Adipose tissue (tissue), 3 donors: ENCODE data around the gene TNRC6B. TPM values are rescaled to one million over a fixed set of nuclear protein-coding genes. Genes with fewer than 3 reads are reported as not detected.
A peak's percentile ranks its signal among the peaks of the same experiment; 100 is the strongest.
"Not testable (repeated sequence)": the region's sequence is repeated elsewhere in the genome, so short reads cannot be mapped to it uniquely, and the experiment has no call there.

Experiments used
- H3K27ac ChIP-seq: one replicate; pipeline ENCODE4 v1.5.1; 2013; ENCODE audit warnings: low read depth, low read length
- WGBS, 3 donors: extraction: QIAGEN DNeasy Blood & Tissue Kit; methylation state at CpG; one replicate each; pipeline ENCODE4 v1.1.7; 2013; 5-methylcytosine and 5-hydroxymethylcytosine counted together
- polyA plus RNA-seq, 3 donors: library from polyadenylated mRNA; stranded (reverse); fragments of 200-250 nt; gene quantifications; one replicate each; pipeline ENCODE4 v1.2.3, GENCODE V29; 2013
- donor health status: healthy with polysubstance abuse.
- donor health status: Bipolar disorder and iron deficiency.
- donor health status: healthy.

The TNRC6B gene
- polyA plus RNA-seq, 3 donors = 1.7 to 7.2 (median 3.4) TPM

DNA sequence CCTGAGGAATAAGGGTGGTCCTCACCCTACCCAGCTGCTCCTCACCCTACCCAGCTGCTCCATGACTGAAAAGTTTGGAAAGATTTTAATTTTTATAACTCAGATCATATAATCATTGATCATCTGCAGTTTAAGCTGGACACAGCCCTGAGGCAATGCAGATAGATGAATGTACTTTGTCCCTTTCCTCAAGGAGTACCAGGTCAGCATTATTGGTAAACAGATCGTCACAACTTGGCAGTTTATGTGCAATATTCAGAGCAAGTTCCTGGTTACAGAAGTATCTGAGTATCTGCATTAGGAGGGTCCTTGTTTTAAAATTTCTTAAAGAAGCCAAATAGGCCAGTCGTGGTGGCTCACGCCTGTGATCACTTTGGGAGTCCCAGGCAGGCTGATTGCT lies 3.6 kb downstream of the TNRC6B start:
- no peak overlapping the region for H3K27ac ChIP-seq
- WGBS, 3 donors = 61 to 64% (median 64%) methylated on average over 3 of the region's 3 CpGs

DNA sequence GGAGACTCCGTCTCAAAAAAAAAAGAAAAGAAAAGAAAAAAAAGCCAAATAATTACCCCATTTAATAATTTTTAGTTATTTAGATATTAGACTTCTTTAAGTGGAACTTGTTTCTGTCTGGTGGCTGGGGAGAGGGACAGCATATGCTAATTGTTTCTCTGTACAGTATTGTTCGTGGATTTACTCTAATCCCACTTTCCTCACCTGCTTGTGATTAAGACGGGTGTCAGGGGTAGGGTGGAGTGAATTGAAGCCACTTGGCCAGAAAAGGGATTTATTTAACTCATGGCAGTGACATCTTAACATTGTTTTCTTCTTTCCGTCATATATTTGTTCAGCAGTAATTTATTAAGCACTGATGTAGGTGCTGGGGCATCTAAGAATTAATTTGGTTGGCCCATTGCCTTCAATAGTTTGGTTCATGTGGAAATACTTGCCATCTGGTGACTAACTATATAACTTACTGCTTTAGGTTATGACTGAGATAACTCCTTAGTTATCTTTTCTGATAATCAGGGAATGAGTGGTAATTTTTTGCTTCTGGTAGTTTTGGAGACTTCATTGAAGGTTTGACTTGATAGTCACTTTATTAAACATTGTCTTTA lies 4.6 kb downstream of the TNRC6B start:
- 41 to 83% (median 70%) methylated on average over 4 of the region's 4 CpGs for WGBS, 3 donors

DNA sequence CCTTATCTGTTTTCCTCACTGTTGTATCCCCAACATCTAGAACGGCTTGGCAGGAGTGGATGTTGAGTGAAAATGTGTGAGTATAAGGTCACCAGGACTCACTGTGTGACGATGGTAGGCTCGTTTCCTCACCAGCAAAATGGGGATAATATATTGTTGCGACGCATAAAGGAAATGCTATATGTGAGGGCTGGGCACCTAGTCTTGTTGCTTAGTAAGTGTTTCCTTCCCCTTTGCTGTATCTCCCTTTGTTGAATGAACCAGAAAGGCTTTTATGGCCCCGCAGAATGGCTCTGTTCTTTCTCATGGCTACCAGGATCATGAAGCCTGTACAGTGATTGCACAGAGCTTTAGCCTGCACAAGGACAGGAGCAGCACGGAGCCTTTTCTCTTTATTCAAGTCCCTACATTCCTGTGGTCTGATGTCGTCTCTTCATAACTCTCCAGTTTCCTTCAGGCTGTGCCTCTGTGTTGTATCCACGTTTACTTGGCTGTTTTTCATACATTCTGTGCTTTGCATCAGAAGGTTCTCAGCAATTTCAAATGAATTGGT lies 5.4 kb downstream of the TNRC6B start:
- H3K27ac ChIP-seq = no peak overlapping the region
- 12 to 27% (median 14%) methylated on average over 9 of the region's 9 CpGs for WGBS, 3 donors

More for the DNA sequence above, 4.6 kb downstream of the TNRC6B start:
- no peak overlapping the region for H3K27ac ChIP-seq

DNA sequence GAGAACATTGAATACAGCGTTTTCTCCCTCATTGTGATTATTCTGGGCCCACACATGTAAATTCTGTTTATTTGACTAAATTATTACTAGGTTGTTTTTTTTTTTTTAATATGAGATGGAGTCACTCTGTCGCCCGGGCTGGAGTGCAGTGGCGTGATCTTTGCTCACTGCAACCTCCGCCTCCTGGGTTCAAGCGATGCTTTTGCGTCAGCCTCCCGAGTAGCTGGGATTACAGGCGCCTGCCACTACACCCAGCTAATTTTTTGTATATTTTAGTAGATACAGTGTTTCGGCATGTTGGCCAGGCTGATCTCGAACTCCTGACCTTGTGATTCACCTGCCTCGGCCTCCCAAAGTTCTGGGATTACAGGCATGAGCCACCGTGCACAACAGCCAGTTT lies 5.9 kb downstream of the TNRC6B start:
- H3K27ac ChIP-seq = not testable (repeated sequence)
- 57 to 77% (median 61%) methylated on average over 13 of the region's 13 CpGs for WGBS, 3 donors

DNA sequence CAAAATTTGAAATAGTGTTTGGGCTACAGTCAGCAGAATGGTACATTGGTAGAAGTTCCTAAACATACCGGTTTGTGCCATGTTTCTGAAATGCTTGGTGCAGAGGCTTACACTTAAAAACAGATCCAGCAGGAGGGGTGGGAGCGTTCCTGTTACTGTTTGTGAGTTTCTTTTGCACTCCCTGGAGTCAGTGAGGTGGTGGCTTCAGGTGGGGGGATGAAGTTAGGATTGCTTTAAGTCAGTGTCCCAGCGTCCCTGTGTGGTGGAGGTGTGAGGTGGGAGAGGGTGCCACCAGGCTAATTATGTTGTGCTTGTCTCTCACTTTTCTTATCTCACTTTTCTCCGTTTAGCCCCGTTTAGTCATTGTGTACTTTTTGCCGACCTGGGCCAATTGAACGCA lies 9.7 kb downstream of the TNRC6B start:
- 49 to 88% (median 86%) methylated on average over 7 of the region's 7 CpGs for WGBS, 3 donors
- no peak overlapping the region for H3K27ac ChIP-seq

DNA sequence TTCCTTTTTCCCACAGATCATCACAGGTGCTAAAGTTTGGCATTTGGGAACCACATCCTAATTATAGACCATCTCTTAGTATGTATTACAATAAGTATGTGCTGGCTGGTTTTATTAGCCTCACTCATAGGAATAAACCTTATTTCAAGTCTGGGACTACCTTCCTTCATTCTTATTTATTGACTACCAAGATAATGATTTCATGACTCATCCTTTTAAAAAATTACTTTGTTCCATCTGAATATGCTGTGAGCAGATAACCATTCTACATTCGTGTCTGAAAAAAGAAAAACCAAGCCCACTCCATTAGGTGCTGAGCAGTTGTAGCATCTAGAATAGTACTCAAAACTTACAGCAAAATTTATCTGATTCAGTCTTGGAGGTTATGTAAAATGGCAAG lies 12.3 kb downstream of the TNRC6B start:
- H3K27ac ChIP-seq = no peak overlapping the region
- WGBS, 3 donors = 71 to 78% (median 75%) methylated on average over 1 of the region's 1 CpG

DNA sequence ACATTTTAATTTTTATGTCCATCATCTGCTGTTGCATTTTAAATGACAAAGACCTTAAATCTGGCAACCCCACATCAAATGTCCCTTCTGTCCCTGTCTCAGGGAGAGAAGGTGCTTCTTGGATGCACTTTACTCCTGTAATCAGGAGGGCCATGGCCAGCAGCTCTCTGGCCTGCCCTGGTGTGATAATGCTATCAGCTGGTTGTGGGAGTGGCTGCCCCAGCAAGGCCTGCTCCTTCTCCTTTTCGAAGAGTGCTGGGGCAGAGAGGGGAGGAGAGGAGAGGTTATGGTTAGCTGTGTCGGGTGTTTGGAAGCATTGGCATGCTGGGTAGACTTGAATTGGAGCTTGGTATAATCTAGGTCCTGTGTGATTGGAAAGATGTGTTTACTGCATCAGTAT lies 12.8 kb downstream of the TNRC6B start:
- H3K27ac ChIP-seq = no peak overlapping the region

DNA sequence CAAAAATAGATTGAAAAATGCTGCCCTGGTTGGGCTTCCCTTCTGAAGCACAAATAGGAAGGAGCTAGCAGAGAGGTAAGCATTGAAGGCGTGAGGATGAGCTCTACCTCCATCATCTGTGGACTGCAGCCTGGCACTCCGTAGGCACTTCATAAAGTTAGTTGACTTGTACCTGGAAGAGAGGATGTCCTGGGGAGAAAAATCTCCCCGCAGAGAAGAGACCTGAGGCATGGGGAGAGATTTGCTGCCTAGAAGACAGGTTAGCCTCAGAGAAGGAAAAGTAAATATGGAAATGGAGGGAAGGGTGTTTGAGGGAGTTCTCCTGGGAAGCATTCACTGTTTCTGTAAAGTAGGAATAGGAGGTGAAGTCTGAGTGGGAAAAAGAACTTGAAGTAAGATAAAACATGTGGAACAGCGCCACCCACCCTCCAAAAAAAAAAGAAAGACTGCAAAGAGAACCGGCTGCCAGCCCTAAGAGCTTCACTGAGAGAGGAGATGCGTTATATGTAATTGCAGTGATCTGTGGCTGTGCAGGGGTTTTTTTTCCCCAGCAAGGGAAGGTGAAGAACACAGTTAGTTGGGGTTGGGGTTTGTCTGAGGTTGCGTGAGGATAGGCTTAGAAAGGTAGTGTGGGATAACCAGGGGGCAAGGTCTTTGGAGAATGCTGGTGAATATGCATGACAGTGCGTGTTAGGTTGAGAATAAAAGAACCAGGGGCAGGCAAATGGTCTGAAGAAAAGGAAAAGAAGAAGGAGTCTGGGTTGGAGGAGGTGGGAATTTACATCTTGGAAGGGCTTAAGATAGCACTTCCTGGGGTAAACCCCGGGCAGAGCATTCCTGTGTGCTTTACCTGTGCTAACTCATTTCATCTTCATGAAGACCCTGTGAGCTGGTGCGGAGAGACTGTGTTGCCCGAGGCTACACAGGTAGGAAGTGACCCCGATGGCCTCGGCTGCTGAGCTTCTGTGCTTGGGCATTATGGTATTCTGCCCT lies 16.0 kb downstream of the TNRC6B start:
- H3K27ac ChIP-seq = no peak overlapping the region
- WGBS, 3 donors = 64 to 77% (median 76%) methylated on average over 13 of the region's 13 CpGs

More for the DNA sequence above, 12.8 kb downstream of the TNRC6B start:
- 22 to 53% (median 38%) methylated on average over 2 of the region's 2 CpGs for WGBS, 3 donors

DNA sequence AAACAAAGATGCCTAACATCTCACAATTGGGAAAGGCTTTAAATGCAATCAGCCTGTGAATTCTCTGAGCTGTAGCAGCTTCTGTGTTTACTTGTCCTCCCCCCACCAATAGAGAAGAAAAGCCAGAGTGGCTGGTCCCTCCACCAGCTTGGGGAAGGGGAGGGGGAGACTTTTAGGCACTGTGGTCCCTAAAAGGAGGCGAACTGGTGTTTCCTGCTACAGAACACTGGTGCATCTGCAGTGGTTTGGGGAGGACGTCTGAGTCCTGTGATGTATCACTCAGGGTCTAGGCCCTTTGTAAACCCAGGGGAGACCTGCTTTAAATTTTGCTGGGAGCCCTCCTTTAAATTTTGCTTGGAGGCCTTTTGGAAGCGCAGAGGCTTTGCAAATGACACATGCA lies 16.9 kb downstream of the TNRC6B start:
- H3K27ac ChIP-seq = no peak overlapping the region
- 62 to 68% (median 68%) methylated on average over 3 of the region's 3 CpGs for WGBS, 3 donors

DNA sequence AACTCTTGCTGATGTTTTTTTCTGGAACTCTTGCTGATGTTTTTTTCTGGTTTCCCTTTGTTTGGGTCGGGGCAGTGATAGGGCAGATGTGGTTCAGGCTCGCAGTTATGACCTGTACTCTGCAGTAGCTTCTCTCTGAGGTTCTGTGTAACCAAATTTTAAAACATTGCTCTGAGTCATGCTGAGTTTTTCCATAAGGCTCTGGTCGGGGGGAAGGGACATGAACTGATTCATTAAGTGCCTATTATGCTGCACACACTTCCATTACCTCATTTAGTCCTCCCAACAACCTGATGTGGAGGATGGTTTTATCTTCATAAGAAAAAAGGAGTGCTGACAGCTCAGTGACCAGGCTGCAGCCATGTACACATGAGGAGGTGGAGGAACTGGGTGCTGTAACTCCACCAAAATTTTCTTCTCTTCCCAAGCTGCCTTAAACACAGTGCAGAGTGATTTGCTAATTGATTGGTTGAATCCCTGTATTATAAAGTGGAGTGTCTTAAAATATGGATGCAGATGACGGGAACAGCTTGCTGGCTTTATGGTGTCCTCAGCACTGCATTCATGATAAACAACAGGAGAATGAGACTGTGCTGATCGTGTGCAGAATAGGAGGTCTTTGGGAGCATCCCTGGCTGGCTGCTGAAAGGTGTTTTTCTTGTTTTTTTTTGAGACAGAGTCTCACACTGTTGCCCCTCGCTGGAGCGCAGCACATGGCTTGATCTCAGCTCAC lies 19.1 kb downstream of the TNRC6B start:
- H3K27ac ChIP-seq = no peak overlapping the region
- 67 to 83% (median 69%) methylated on average over 7 of the region's 7 CpGs for WGBS, 3 donors

DNA sequence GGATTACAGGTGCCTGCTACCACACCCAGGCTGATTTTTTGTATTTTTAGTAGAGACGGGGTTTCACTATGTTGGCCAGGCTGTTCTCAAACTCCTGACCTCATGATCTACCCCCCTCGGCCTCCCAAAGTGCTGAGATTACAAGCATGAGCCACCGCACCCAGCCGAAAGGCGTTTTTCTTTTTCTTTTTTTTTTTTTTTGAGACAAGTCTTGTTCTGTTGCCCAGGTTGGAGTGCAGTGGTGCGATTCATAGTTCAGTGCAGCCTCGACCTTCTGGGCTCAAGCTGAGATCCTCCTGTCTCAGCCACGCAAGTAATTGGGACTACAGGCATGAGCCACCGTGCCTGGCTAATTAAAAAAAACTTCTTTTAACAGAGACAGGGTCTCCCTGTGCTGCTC lies 19.7 kb downstream of the TNRC6B start:
- 62 to 84% (median 68%) methylated on average over 9 of the region's 9 CpGs for WGBS, 3 donors
- H3K27ac ChIP-seq = not testable (repeated sequence)

DNA sequence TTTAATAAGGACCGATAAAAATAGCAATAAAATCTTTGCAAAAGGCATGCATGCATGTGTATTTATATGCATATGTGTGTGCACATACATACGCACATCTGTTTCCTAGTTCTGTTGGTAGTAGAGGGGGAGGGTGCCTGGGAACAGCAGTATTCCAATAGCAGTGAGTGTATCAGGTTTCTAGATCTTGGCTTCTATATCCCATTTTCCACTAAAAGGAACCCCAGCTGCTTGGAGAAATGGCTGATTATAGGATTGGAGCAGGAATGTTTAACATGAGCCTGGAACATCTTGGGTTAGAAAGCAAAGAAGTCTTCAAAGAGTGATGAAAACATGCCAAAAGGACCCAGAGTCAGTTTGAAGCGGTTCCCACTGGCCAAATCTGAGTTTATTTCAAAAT lies 21.0 kb downstream of the TNRC6B start:
- WGBS, 3 donors = 92 to 96% (median 92%) methylated on average over 3 of the region's 3 CpGs
- H3K27ac ChIP-seq = no peak overlapping the region

DNA sequence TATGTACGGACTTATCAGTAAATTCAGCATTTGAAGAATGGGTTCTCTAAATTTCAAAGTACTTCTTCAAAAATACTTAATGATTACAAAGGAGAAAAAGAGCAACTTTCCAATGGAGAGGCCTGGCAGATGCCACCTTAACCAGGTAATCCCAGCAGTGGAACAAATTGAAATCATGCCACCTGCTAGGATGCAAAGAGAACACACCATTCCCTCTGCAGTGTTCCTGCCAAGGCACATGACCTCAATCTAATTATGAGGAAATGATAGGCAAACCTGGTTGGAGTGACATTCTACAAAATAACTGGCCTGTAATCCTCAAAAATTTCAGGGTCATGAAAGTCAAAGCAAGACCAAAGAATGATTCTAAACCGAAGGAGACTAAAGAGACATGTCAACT lies 21.5 kb downstream of the TNRC6B start:
- H3K27ac ChIP-seq = no peak overlapping the region
- WGBS, 3 donors = 79 to 94% (median 93%) methylated on average over 2 of the region's 2 CpGs

DNA sequence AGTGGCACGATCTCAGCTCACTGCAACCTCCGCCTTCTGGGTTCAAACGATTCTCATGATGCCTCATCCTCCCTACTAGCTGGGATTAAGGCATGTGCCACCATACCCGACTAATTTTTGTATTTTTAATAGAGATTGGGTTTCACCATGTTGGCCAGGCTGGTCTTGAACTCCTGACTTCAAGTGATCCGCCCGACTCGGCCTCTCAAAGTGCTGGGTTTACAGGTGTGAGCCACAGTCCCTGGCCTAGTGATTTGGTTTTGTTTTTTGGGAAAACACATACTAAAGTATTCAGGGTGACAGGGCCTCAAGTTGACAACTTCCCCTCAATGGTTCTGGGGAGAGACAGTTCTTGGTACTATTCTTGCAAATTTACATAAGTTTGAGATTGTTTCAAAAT lies 22.1 kb downstream of the TNRC6B start:
- H3K27ac ChIP-seq = peak overlapping the region; percentile 17
- 93 to 97% (median 95%) methylated on average over 7 of the region's 7 CpGs for WGBS, 3 donors

DNA sequence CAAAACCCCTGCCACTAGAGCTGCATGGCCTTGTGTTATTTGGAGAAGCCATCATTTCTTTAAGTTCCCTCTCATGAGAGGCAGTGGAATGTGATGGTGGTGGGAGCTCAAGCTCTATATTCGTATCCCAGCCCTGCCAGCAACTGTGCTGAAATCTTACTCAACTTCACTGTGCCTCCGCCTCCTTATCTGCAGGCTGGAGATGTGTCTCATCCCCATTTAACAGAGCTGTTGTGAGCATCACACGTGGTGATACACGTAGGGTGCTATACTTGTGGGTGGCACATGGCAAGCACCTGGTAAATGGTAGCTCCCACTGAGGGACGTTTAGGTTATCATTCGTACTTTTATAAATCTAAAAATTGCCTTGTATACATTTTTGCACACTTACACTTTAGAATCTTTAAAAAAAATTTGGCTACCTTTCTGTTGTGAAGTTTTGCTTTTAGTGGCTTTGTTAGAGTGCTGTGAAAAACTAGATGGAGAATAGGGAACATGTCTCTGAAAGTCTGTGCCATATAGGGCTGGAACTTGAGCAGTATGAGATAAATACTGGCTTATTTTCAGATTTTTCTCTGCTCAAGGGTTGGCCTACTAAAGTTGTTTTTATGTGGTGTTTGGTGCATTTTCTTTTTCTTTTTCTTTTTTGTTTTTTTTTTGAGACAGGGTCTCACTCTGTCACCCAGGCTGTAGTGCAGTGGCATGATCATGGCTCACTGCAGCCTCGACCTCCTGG lies 23.2 kb downstream of the TNRC6B start:
- no peak overlapping the region for H3K27ac ChIP-seq
- 82 to 87% (median 85%) methylated on average over 7 of the region's 7 CpGs for WGBS, 3 donors

DNA sequence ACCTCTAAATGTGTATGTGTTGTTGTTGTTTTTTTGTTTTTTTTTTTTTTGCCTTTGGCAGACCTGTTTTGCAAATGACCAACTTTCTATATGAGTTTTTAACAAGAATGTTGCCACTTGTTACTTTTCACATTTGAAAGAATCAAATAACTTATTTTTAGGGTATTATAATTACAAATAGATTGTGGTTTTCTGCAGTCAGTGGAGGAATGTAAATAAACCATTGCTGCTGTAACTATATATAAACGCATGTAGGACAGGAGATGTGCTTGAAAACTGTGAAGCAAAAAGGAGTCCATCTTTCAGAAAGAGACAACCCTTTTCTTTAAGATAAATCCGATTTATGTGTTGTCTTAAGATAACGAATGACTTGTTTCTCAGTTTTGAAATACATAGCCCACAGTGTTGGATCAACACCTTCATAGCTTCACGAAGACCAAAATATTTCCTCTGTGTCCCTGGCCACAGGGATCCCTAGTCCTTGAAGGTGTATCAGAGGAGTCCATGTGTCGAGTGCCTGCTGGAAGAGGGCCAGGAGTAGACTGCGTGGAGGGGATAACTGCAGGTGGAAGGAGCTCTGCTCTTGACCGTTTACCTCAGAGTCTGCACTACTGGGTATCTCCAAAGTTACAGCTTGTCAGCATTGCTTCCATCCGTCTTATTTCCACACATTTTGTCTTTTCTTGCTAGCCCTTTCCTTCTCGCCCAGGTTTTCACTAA lies 24.7 kb downstream of the TNRC6B start:
- whole genome bisulfite sequencing, 3 donors = 62 to 91% (median 86%) methylated on average over 9 of the region's 9 CpGs
- no peak overlapping the region for H3K27ac ChIP-seq

DNA sequence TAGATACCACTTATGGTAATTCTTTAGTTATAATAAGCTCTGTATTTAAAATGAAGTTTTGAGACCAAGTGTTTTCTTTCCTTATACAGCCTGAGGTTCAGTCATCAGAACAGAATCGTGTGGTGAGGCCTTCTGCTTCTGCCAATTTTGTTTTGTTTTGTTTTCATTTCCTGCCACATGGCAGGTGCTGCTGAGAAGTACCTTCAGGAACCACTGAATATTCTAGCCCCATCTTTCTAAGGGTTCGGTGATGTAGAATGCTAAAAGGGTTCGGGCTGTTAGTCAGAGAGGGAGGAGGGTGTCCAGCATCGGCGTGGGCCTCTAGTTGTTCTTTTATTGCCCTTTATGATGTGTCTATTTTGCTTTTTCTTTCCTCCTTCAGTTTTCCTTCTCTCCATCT lies 25.8 kb downstream of the TNRC6B start:
- WGBS, 3 donors = 57 to 68% (median 65%) methylated on average over 5 of the region's 5 CpGs
- H3K27ac ChIP-seq = no peak overlapping the region
